ENCODE results near the gene ZG16B. TPM values are rescaled to one million over a fixed set of nuclear protein-coding genes. Genes with fewer than 3 reads are reported as not detected.

ZG16B gene
- total RNA-seq, 2 donors from 2014 or later, result 0.48 to 1.4 TPM

DNA sequence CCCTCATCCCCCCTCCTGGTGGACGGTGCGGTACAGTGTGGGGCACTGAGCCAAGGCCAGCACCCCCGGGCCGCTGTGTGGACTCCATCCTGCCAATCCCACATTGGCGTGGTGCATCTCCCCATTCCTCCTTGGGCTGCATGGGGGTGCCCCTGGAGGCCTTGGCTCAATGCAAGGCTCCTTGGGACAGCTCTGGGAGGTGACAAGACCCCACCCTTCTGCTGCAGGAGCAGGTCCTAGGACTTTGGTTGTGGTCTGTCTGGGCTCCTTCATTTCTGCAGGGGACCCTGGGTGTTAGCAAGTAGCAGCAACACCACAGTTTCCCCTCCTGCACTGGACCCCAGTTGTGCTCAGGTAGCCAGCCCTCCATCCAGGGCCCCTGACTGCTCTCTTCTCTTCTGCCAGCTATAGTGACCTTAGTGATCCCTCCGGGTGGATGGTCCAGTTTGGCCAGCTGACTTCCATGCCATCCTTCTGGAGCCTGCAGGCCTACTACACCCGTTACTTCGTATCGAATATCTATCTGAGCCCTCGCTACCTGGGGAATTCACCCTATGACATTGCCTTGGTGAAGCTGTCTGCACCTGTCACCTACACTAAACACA lies 11.7 kb upstream of the ZG16B start:
- H3K9me3 Mint-ChIP-seq, result no peaks in the 10 kb centered on the region
- peak in 1 of 2 donors; percentile 47 for DNase-seq (ENCODE audit: low spot score in 2 of 2)
- ATAC-seq, result no peak
- H3K36me3 Mint-ChIP-seq, result no peaks in the 10 kb centered on the region
- no peak overlapping the region for H3K27ac Mint-ChIP-seq

DNA sequence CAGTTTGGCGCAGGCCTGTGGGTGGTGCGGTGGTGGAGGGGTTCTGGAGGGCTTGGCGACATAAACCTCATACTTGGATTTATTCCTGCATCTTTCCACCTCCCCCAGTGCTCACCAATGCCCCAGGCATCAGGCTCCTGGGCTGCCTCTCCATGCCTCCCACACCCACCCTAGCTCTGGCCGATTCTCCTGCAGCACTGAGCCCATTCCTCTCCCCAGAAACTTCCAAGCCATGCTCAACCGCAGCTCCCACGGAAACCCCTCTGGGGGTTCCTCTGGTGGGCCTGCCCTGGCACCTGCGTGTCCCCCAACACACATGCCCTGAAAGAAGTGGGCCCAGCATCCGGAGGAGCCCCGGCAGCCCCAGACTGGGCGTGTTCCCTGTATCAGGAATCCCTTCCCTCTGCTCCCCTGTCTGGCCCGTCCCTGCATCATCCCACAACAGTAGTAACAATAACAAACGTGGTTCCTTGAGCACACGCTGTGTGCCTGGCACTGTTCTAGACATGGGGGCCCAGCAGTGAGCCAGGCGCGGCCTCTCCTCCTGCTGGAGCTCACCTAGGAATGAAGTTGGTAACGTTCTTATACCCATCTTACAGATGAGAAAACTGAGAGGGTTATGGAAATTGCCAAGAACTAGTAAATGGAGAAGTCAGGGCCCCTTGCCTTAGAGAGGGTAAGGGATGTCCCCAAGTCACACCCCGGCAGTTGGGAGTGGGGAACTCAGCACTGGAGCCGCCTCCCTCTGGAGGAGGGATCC lies 10.7 kb upstream of the ZG16B start:
- H3K9me3 Mint-ChIP-seq, result no peaks in the 10 kb centered on the region
- peak in 1 of 2 donors; percentile 25 for DNase-seq (ENCODE audit: low spot score in 2 of 2)
- H3K36me3 Mint-ChIP-seq, result no peaks in the 10 kb centered on the region
- ATAC-seq, result no peak
- no peak overlapping the region for H3K27ac Mint-ChIP-seq

DNA sequence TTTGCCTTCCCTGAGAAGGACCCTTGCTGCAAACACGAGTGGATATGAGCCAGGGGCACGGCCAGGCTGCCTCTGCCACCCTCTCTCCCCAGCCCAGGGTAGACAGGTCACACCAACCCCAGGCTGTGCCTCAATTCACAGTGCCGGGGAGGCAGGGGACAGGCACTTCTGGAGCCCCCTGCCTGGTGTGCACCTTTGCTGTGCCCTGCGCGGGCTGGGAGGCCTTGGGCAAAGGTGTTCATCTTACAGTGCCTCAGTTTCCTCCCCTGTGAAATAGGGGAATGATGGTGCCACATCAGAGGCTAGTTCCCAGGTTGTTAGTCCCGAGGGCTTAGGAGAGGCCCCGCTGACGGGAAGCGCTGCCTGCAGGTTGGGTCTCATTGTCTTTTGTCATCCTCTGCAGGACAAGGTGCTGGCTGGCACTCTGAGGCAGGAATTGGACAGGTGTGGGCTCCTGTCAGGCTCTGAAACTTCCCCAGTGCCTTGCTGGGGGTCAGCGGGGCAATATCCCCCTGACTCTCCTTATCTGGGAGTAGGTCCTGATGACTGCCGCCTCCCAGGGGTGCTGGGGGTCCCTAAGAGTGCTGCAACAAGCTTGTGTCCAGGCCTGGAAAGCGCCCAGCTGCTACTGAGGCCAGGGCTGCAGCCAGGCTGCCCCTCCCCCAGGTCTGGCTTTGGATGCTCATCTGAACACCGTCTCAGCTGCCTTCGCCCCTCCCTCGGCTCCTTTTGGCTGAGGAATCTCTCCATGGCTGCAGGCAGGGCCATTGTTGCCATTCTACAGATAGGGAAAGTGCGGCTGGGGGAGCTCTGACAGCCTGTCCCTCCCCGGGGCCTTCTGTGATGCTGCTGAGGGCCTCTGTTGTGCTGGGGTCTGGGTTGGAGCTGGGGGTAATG lies 9.9 kb upstream of the ZG16B start:
- no peaks in the 10 kb centered on the region for H3K36me3 Mint-ChIP-seq
- DNase-seq (ENCODE audit: low spot score in 2 of 2) (peak in 1 of 2 donors; percentile 46), ATAC-seq (no peak)
- H3K9me3 Mint-ChIP-seq, result no peaks in the 10 kb centered on the region
- no peak overlapping the region for H3K27ac Mint-ChIP-seq

DNA sequence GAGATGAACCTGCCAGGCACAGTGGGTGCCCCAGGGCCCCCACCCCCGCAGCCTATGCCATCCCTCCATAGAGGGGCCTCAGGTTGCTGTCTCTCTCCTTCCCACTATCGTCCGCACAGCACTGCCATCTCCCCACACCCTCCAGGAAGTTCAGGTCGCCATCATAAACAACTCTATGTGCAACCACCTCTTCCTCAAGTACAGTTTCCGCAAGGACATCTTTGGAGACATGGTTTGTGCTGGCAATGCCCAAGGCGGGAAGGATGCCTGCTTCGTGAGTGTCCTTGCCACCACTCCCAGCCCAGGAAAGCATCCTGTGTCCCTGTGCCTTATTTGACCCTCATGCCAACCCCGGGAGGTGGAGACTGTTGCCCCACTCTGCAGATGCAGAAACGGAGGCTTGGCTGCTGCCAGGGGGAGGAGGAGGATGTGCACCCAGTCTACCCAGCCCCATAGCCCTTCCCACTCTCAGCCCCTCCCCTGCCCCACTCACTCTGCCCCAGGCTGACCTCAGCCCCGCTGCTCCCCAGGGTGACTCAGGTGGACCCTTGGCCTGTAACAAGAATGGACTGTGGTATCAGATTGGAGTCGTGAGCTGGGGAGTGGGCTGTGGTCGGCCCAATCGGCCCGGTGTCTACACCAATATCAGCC lies 9.1 kb upstream of the ZG16B start:
- Mint-ChIP-seq H3K9me3 (no peaks in the 10 kb centered on the region), H3K36me3 (no peaks in the 10 kb centered on the region), H3K27ac (no peak overlapping the region)
- DNase-seq (ENCODE audit: low spot score in 2 of 2) (peak in 1 of 2 donors; percentile 46), ATAC-seq (no peak)

DNA sequence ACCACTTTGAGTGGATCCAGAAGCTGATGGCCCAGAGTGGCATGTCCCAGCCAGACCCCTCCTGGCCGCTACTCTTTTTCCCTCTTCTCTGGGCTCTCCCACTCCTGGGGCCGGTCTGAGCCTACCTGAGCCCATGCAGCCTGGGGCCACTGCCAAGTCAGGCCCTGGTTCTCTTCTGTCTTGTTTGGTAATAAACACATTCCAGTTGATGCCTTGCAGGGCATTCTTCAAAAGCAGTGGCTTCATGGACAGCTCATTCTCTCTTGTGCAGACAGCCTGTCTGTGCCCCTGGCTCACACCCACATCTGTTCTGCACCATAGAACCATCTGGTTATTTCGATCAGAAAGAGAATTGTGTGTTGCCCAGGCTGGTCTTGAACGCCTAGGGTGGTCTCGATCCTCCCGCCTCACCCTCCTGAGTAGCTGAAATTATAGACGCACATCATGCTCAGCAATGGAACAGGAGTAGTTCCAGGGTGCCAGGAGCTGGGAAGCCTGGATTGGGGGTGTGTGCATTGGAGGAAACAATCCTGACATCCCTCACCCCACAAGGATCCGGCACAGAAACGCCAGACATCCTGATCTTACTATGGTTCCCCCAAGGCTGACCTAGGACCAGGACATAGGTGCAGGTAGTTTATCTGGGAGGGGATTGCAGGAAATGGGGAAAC lies 8.5 kb upstream of the ZG16B start:
- H3K27ac Mint-ChIP-seq, result peak overlapping the region in 1 of 2 donors; percentile 36
- no peaks in the 10 kb centered on the region for H3K9me3 Mint-ChIP-seq
- H3K36me3 Mint-ChIP-seq, result no peaks in the 10 kb centered on the region
- ATAC-seq (no peak), DNase-seq (ENCODE audit: low spot score in 2 of 2) (peak in 1 of 2 donors; percentile 25)

DNA sequence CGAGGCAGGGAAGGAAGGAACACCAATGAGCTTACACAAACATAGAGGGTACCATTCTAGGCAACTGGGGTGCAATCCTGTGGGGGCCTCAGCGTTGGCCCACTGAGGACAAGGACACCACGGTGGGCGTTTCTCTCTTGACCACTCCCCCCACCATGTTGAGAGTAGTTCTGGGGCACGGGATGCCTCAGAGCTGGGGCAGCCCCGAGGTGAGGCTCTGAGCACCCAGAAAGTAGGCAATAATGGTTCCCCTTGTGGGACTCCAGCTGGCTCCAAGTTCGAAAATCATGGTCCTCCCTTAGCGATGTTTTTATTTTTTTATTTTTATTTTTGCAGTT lies 8.0 kb upstream of the ZG16B start:
- Mint-ChIP-seq H3K27ac (peak overlapping the region in 1 of 2 donors; percentile 36), H3K9me3 (no peaks in the 10 kb centered on the region), H3K36me3 (no peaks in the 10 kb centered on the region)
- DNase-seq (ENCODE audit: low spot score in 2 of 2), result peak in 1 of 2 donors; percentile 43
- ATAC-seq, result no peak

DNA sequence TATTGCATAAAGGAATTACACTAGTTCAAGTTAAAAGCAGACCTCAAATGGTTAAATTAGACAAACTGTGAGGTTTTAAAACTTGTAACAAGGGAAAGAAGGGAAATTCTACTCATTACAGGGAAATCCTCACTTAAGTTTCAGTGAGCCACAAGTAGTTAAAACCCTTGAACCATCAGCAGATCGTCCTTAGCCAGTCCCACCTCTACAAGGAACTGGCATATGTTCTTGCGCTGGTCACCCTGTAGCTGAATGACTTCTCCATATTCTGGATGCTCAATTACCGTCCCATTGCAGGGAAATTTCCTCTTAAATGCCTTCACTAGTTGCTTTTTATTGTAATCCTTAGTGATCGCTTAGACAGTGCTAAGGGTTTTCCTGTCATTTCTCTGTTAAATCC lies 7.6 kb upstream of the ZG16B start:
- DNase-seq (ENCODE audit: low spot score in 2 of 2) (peak in 1 of 2 donors; percentile 21), ATAC-seq (no peak)
- Mint-ChIP-seq H3K9me3 (no peaks in the 10 kb centered on the region), H3K36me3 (no peaks in the 10 kb centered on the region), H3K27ac (no peak overlapping the region)

DNA sequence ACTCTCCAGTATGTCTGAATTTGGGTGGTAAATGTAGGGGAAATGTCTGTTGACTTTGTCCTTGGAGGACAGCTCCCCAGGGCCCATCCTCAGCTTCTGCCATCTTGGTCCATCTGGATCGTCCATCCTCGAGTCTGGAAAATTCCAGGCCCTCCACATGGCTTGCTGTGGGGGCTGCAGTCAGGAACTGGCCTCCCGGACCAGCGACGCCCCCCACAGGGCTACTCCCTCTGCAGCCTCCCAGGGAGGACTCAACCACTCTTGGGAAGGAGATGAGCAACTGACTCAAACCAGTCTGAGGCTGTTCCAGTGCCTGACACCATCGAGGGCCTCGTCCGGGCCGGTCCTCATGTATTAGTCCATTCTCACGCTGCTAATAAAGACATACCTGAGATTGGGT lies 5.5 kb upstream of the ZG16B start:
- Mint-ChIP-seq H3K9me3 (no peaks in the 10 kb centered on the region), H3K27ac (no peak overlapping the region), H3K36me3 (no peaks in the 10 kb centered on the region)
- peak in 1 of 2 donors; percentile 45 for DNase-seq (ENCODE audit: low spot score in 2 of 2)
- ATAC-seq, result no peak

DNA sequence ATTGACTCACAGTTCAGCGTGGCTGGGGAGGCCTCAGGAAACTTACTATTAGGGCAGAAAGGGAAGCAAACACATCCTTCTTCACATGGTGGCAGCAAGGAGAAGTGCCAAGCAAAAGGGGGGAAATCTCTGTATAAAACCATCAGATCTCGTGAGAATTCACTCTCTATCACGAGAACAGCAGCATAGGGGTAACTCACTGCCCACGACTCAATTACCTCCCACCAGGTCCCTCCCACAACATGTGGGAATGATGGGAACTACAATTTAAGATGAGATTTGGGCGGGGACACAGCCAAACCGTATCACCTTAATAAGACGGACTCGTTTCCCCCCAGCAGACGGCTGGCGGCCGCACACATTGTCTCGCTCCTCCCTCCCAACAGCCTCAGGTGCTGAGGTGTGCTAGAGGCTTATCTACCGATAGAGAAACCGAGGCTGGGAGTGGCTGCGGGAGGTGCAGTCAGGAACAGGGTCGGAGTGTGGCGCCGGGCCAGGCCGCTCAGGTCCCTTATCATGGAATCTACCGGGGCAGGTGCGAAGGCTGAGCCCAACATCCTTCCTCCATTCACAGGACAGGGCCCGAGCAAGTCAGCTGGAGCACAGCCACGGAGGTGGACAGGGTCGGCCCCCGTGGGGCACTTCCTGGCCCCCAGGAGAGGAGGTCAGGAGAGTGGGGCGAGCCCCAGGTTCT lies 4.9 kb upstream of the ZG16B start:
- Mint-ChIP-seq H3K36me3 (no peaks in the 10 kb centered on the region), H3K9me3 (no peaks in the 10 kb centered on the region), H3K27ac (no peak overlapping the region)
- DNase-seq (ENCODE audit: low spot score in 2 of 2) (peak in 1 of 2 donors; percentile 44), ATAC-seq (no peak)

DNA sequence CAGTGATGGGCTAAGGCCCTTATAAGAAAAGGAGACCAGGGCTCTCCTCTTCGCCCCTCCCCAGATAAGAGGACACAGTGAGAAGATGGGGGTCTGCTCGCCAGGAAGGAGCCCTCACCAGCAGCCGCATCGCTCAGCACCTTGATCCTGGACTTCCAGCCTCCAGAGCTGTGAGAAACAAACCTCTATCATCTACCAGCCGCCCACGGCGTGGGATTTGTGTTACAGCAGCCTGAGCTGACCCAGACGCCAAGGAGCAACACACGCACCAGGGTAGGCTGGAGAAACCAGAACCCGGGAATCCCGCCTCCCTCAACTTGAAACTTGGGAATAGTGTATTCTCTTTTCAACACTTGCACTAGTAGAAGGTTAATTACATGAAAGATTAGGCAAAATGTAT lies 4.2 kb upstream of the ZG16B start:
- no peak for ATAC-seq
- no peak overlapping the region for H3K27ac Mint-ChIP-seq
- H3K9me3 Mint-ChIP-seq, result no peaks in the 10 kb centered on the region
- H3K36me3 Mint-ChIP-seq, result no peaks in the 10 kb centered on the region
- DNase-seq (ENCODE audit: low spot score in 2 of 2), result peak in 1 of 2 donors; percentile 37

DNA sequence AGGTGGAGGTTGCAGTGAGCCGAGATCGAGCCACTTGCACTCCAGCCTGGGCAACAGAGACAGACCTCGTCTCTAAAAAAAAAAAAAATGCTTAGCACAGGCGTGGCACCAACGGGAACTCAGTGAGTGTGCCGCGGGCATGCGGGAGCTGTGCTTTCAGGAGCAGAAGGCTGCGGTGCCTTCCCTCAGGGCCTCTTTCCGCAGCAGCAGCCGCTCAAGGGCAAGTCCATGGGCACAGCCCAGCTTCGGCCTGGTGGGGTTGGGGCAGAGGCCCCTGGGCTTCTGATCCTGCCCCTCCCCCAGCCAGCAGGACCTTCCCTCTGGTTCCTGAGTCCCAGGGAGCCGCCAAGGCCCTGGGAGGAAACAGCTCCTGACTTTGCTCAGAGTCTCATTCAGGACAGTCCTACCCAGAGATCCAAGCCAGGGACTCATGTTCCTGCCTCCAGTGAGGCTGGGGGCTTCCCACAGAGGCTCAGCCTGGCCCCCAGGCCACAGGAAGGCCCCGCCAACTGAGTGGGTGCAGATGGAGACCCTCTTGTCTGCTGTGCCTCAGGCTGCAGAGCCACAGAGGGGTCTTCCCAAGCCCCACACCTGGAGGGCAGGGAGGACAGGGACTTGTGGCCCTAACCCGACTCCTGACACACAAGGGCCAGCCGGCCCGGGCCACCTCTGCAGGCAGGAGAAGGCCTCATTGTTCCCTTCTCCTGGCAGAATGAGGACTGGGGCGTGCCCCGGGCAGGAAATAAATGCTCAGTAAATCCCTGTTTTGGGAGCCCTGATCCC lies 3.3 kb upstream of the ZG16B start:
- Mint-ChIP-seq H3K9me3 (no peaks in the 10 kb centered on the region), H3K27ac (no peak overlapping the region), H3K36me3 (no peaks in the 10 kb centered on the region)
- DNase-seq (ENCODE audit: low spot score in 2 of 2) (peak in 1 of 2 donors; percentile 41), ATAC-seq (no peak)

DNA sequence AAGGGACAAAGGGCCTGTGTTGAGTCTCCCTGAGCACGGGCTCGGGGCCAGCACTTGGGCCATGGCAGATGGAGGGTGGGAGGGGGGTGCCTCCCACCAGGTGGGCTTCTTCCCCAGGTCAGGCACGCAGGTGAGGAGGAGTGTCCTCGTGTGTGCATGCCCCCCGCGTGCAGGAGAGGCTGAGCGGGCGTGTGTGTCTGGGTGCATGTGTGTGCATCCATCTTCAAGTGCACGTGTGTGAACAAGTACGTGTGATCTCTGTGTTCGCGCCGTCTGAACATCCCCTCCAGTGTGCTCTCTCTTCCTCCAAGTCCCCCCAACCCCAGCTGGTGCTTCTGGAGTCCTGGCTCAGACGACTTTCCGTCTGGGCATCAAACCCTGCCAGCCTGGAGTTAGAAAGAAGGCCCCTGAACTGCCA lies 2.7 kb upstream of the ZG16B start:
- DNase-seq (ENCODE audit: low spot score in 2 of 2) (peak in 1 of 2 donors; percentile 21), ATAC-seq (no peak)
- H3K27ac Mint-ChIP-seq, result peak overlapping the region in 1 of 2 donors; percentile 22
- no peaks in the 10 kb centered on the region for H3K9me3 Mint-ChIP-seq
- H3K36me3 Mint-ChIP-seq, result no peaks in the 10 kb centered on the region

DNA sequence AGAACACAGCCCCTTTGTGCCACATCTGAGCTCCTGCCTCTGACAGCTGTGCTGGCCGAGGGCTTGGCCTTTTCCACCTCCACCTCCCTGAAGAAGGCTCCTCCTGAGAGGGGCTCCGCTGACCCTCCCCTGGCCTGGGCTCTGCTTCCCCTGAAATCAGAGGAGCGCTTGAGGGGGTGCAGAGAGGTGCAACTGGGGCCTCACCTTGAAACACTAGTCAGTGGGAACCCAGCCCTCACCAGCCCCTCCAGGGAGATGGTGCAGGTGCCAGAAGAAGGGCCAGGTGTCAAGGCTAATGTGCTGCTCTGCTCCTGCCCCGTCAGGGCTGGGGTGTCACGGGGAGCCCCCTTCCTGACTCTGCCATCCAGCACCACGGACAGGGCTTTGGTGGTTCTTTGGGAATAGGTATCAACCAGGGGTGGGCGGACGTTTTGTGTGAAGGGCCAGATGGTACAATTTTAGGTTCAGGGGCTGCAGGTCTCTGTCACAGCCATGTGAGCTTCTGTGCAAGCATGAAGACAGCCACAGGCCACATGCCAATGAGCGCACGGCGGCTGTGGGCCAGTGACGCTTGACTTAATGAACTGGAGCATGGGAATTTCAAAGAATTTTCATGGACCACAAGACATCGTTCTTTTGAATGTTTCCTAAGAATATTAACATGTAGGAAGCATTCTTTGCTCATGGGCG lies 2.1 kb upstream of the ZG16B start:
- H3K9me3 Mint-ChIP-seq, result no peaks in the 10 kb centered on the region
- ATAC-seq (no peak), DNase-seq (ENCODE audit: low spot score in 2 of 2) (no peak)
- H3K27ac Mint-ChIP-seq, result peak overlapping the region in 1 of 2 donors; percentile 22
- H3K36me3 Mint-ChIP-seq, result no peaks in the 10 kb centered on the region

DNA sequence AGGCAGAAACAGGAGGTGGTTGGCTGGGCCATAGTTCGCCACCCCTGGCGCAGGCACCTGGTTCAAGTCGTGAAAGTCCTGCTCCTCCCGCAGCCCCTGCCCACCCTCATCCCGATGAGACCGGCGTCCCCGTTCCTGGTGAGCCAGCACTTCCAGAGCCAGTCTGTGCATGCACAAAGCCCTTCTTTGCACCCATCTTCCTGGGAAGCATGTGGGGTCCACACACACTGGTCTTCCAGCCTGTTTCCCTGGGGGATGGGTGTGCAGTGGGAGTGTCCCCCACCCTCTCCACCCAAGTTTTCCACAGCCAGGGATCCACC lies 1.6 kb upstream of the ZG16B start:
- ATAC-seq (no peak), DNase-seq (ENCODE audit: low spot score in 2 of 2) (no peak)
- no peaks in the 10 kb centered on the region for H3K36me3 Mint-ChIP-seq
- no peak overlapping the region for H3K27ac Mint-ChIP-seq
- no peaks in the 10 kb centered on the region for H3K9me3 Mint-ChIP-seq

All from activated naive CD4-positive, alpha-beta T cell treated with anti-CD3 and anti-CD28 coated beads, Interleukin-2, amount 50 U/mL, for 72 hours (primary cell).